ENCODE results near the gene SUSD3. TPM values are rescaled to one million over a fixed set of nuclear protein-coding genes. Genes with fewer than 3 reads are reported as not detected.
"Not testable (repeated sequence)": the region's sequence is repeated elsewhere in the genome, so short reads cannot be mapped to it uniquely, and the experiment has no call there.

SUSD3 gene
- polyA plus RNA-seq, 3 donors, result 10.5 to 24.6 (median 15.7) TPM

- no peaks in the 10 kb centered on the region for H3K9me3 ChIP-seq (replicated peaks in 1 of 2; ENCODE audit: control insufficient read depth in 1 of 2, insufficient read depth in 1 of 2, low read length in 2 of 2)
- no peak for TF ChIP-seq CTCF (IDR thresholded peaks at IDR 0.05)
- peak overlapping the region; percentile 97 to 98 for H3K27ac ChIP-seq (ENCODE audit: low read depth in 1 of 2, low read length in 2 of 2)
Observed at GRCh38 chr9:93116072-93116961, 57.8 kb downstream of the SUSD3 start.

GRCh38 chr9:93117521-93117920 lies 59.0 kb downstream of the SUSD3 start:
- H2AFZ ChIP-seq (ENCODE audit: insufficient read depth, low read depth, low read length, poor library complexity, severe bottlenecking); H3K9me3 ChIP-seq (replicated peaks in 1 of 2; ENCODE audit: control insufficient read depth in 1 of 2, insufficient read depth in 1 of 2, low read length in 2 of 2); H4K20me1 ChIP-seq (ENCODE audit: insufficient read depth, low read length); H3K27me3 Mint-ChIP-seq (ENCODE audit: low read depth in 3 of 3); H3K4me2 ChIP-seq (replicated peaks; ENCODE audit: extremely low read depth, low read length, poor library complexity, severe bottlenecking); H3K4me3 ChIP-seq (replicated peaks in 1 of 3; ENCODE audit: low read depth in 2 of 3, low read length in 3 of 3); H3K9me3 Mint-ChIP-seq; DNase-seq; H3K4me3 Mint-ChIP-seq; H3K27me3 ChIP-seq (ENCODE audit: control insufficient read depth in 2 of 2, insufficient read depth in 2 of 2, low read length in 2 of 2); H3K9ac ChIP-seq (ENCODE audit: insufficient read depth, low read length, poor library complexity, severe bottlenecking): not testable (repeated sequence)
- Histone ChIP-seq H3K79me2 (ENCODE audit: insufficient read depth, low read length) (peaks cover 30% of the 10 kb centered on the region), H3K36me3 (replicated peaks in 1 of 2; ENCODE audit: control insufficient read depth in 1 of 2, insufficient read depth in 2 of 2, low read length in 2 of 2) (peaks cover 17% of the 10 kb centered on the region in 2 donors), H3K4me1 (ENCODE audit: control insufficient read depth in 1 of 2, insufficient read depth in 2 of 2, low read length in 2 of 2) (peaks cover 90 to 99% of the 10 kb centered on the region in 2 donors), H3K27ac (ENCODE audit: low read depth in 1 of 2, low read length in 2 of 2) (peak overlapping the region in 1 of 2 donors; percentile 28)
- Mint-ChIP-seq H3K36me3 (peaks cover 62 to 63% of the 10 kb centered on the region in 2 donors), H3K4me1 (peaks cover 87% of the 10 kb centered on the region), H3K27ac (peak overlapping the region; percentile 64 to 100 (median 100))
- intact Hi-C loops (cut with micrococcal nuclease), result loop anchor here in 1 of 2 donors (2.0 to 10.0 kb wide), 2 partner anchors 21 to 1047 kb away; partner anchors contain the start of gene CARD19
- WGBS (ENCODE audit: insufficient coverage), result 89% methylated on average over 8 of the region's 9 CpGs

More at GRCh38 chr9:93116072-93116961, 57.8 kb downstream of the SUSD3 start:
- Mint-ChIP-seq H3K4me3 (peak overlapping the region; percentile 20 to 63), H3K27ac (peak overlapping the region; percentile 98 to 100 (median 100)), H3K36me3 (peaks cover 57 to 60% of the 10 kb centered on the region in 2 donors), H3K27me3 (ENCODE audit: low read depth in 3 of 3) (peaks cover 0 to 2% (median 0%) of the 10 kb centered on the region in 3 donors), H3K4me1 (peaks cover 88% of the 10 kb centered on the region), H3K9me3 (no peaks in the 10 kb centered on the region)
- peaks cover 6 to 9% of the 10 kb centered on the region in 2 donors for H3K36me3 ChIP-seq (replicated peaks in 1 of 2; ENCODE audit: control insufficient read depth in 1 of 2, insufficient read depth in 2 of 2, low read length in 2 of 2)
- H3K4me1 ChIP-seq (ENCODE audit: control insufficient read depth in 1 of 2, insufficient read depth in 2 of 2, low read length in 2 of 2), result peaks cover 90 to 99% of the 10 kb centered on the region in 2 donors
- no peak overlapping the region for H2AFZ ChIP-seq (ENCODE audit: insufficient read depth, low read depth, low read length, poor library complexity, severe bottlenecking)
- H3K4me2 ChIP-seq (replicated peaks; ENCODE audit: extremely low read depth, low read length, poor library complexity, severe bottlenecking), result peak overlapping the region; percentile 53
- peak overlapping the region; percentile 79 for H3K9ac ChIP-seq (ENCODE audit: insufficient read depth, low read length, poor library complexity, severe bottlenecking)
- WGBS (ENCODE audit: insufficient coverage), result 24% methylated on average over 13 of the region's 17 CpGs
- H3K79me2 ChIP-seq (ENCODE audit: insufficient read depth, low read length), result peaks cover 39% of the 10 kb centered on the region
- no peaks in the 10 kb centered on the region for H3K27me3 ChIP-seq (ENCODE audit: control insufficient read depth in 2 of 2, insufficient read depth in 2 of 2, low read length in 2 of 2)
- DNase-seq, result peak; percentile 98 to 99 (median 99)
- intact Hi-C loops (cut with micrococcal nuclease), result loop anchor here in 1 of 2 donors (2.0 to 10.0 kb wide), 2 partner anchors 20 to 1048 kb away; partner anchors contain the start of gene CARD19
- H3K4me3 ChIP-seq (replicated peaks in 1 of 3; ENCODE audit: low read depth in 2 of 3, low read length in 3 of 3), result peak overlapping the region in 1 of 3 experiments; percentile 36
- H4K20me1 ChIP-seq (ENCODE audit: insufficient read depth, low read length), result no peaks in the 10 kb centered on the region
